ENCODE data around the gene TTC21A. TPM values are rescaled to one million over a fixed set of nuclear protein-coding genes. Genes with fewer than 3 reads are reported as not detected.

Gene TTC21A
- total RNA-seq, 1 experiment from 2014 or later: 1.7 TPM

DNA sequence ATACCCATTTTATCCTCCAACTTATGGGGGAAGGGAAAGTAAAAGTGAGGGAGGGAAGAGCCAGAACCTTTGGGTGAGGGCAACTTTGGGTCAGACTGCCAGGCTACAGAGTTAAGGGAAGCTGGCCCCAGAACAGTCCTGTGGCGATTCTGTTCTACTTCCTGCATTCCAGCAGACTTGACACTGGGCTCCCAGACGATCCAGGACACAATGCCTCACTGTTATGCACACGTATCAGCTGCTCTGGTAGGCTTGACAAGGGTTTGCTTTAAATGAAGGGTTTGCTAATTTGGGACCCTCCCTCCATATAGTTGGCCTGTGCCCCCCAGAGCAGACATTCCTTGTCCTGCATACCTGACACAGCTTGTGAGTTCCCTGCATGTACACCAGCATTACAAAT lies 10.7 kb upstream of the TTC21A start:
- Histone ChIP-seq H4K8ac (replicated peaks; ENCODE audit: insufficient read length, low read depth, low read length) (no peak overlapping the region), H2BK12ac (ENCODE audit: insufficient read length, low read depth, low read length) (no peak overlapping the region), H2BK20ac (ENCODE audit: low read depth, low read length, poor library complexity, severe bottlenecking) (no peak overlapping the region), H3K4me1 (ENCODE audit: insufficient read depth, low read length) (no peaks in the 10 kb centered on the region), H2BK120ac (ENCODE audit: low read depth, low read length, poor library complexity, severe bottlenecking) (no peak overlapping the region), H3K14ac (ENCODE audit: insufficient read depth, low read length) (no peak overlapping the region), H2BK5ac (ENCODE audit: insufficient read length, low read length) (no peak overlapping the region), H2BK15ac (ENCODE audit: low read depth, low read length) (no peak overlapping the region), H2AFZ (ENCODE audit: low read length) (no peak overlapping the region), H3K9ac (ENCODE audit: extremely low read depth, insufficient read length, low read length) (no peak overlapping the region), H3K23me2 (ENCODE audit: insufficient read length, low read depth, low read length, poor library complexity, severe bottlenecking) (no peaks in the 10 kb centered on the region), H4K91ac (ENCODE audit: insufficient read length, low read depth, low read length) (no peak overlapping the region), H2AK5ac (ENCODE audit: insufficient read length, low read length) (no peak overlapping the region), H4K20me1 (ENCODE audit: control insufficient read depth, insufficient read depth, insufficient read length) (no peaks in the 10 kb centered on the region), H3K79me1 (ENCODE audit: insufficient read depth, low read depth, low read length, poor library complexity, severe bottlenecking) (no peaks in the 10 kb centered on the region), H3K56ac (ENCODE audit: insufficient read length, low read depth, low read length) (no peak overlapping the region), H3K27ac (ENCODE audit: insufficient read length, low read depth, low read length) (no peak overlapping the region), H3K23ac (ENCODE audit: insufficient read length, low read depth, low read length) (no peak overlapping the region), H3K4me2 (ENCODE audit: insufficient read depth, insufficient read length, low read length) (no peak overlapping the region), H3K4ac (ENCODE audit: low read depth, low read length) (no peak overlapping the region), H3K79me2 (ENCODE audit: insufficient read depth, low read length) (no peaks in the 10 kb centered on the region), H3T11ph (ENCODE audit: low read length) (no peak overlapping the region), H4K5ac (ENCODE audit: insufficient read length, low read depth, low read length) (no peak overlapping the region), H3K27me3 (ENCODE audit: insufficient read depth, low read length) (no peaks in the 10 kb centered on the region), H3K18ac (ENCODE audit: insufficient read length, low read depth, low read length) (no peak overlapping the region), H3K9me3 (ENCODE audit: control insufficient read depth, low read depth, low read length) (no peaks in the 10 kb centered on the region)
- 0 out of 7 replicates have a peak overlapping the region, but pooled peaks of 1 of the 3 experiments have one; percentile 75 for H3K27ac Mint-ChIP-seq
- no CpG with 5 or more reads among the region's 3 CpGs for WGBS (ENCODE audit: extremely low coverage, insufficient read length, low lambda C conversion rate)
- no peak for DNase-seq
- TF ChIP-seq, protein P1, sequence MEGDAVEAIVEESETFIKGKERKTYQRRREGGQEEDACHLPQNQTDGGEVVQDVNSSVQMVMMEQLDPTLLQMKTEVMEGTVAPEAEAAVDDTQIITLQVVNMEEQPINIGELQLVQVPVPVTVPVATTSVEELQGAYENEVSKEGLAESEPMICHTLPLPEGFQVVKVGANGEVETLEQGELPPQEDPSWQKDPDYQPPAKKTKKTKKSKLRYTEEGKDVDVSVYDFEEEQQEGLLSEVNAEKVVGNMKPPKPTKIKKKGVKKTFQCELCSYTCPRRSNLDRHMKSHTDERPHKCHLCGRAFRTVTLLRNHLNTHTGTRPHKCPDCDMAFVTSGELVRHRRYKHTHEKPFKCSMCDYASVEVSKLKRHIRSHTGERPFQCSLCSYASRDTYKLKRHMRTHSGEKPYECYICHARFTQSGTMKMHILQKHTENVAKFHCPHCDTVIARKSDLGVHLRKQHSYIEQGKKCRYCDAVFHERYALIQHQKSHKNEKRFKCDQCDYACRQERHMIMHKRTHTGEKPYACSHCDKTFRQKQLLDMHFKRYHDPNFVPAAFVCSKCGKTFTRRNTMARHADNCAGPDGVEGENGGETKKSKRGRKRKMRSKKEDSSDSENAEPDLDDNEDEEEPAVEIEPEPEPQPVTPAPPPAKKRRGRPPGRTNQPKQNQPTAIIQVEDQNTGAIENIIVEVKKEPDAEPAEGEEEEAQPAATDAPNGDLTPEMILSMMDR (conservative IDR thresholded peaks at IDR 0.05): no peak
- no peaks in the 10 kb centered on the region; the same call in 1 of the 2 replicates for H3K27me3 Mint-ChIP-seq (ENCODE audit: low read depth)
- no peak overlapping the region for H3K4me3 Mint-ChIP-seq
- no peaks in the 10 kb centered on the region for H3K9me3 Mint-ChIP-seq
- peaks cover 0 to 10% of the 10 kb centered on the region in 2 experiments; a peak in 2 of 4 replicates for H3K4me1 Mint-ChIP-seq
- H3K36me3 Mint-ChIP-seq (ENCODE audit: insufficient read depth in 1 of 3, low read depth in 3 of 3): peaks cover 24 to 66% (median 48%) of the 10 kb centered on the region in 3 experiments; a peak in 6 of 7 replicates
